Neuronal stem cell (in vitro differentiated cells): ENCODE data around the gene SYCP2L.
A peak's percentile ranks its signal among the peaks of the same experiment; 100 is the strongest.

Source experiments
- DNase-seq: peaks from one replicate; pipeline ENCODE4 v3.0.0-alpha.2; 2013; ENCODE audit warnings: low spot score
- H2AFZ ChIP-seq: one replicate; pipeline ENCODE4 v1.6.1; 2013; ENCODE audit warnings: mild to moderate bottlenecking, low read length, inconsistent platforms
- H2AK5ac ChIP-seq: 2 replicates; pipeline ENCODE4 v1.6.1; 2013; ENCODE audit warnings: low read depth, mild to moderate bottlenecking, inconsistent platforms, low read length, moderate library complexity, mixed read lengths
- H2BK120ac ChIP-seq: 2 replicates; pipeline ENCODE4 v1.6.1; 2013; ENCODE audit warnings: low read depth, mild to moderate bottlenecking, inconsistent platforms, low read length, moderate library complexity, mixed read lengths
- H2BK12ac ChIP-seq: one replicate; pipeline ENCODE4 v1.6.1; 2013; ENCODE audit warnings: low read length, inconsistent platforms
- H2BK15ac ChIP-seq: 2 replicates; pipeline ENCODE4 v1.6.1; 2013; ENCODE audit warnings: mild to moderate bottlenecking, low read length, inconsistent platforms, mixed read lengths
- H2BK5ac ChIP-seq: one replicate; pipeline ENCODE4 v1.6.1; 2013; ENCODE audit warnings: inconsistent platforms, mild to moderate bottlenecking, low read length, moderate library complexity
- H3K14ac ChIP-seq: one replicate; pipeline ENCODE4 v1.6.1; 2013; ENCODE audit warnings: low read length, inconsistent platforms
- H3K18ac ChIP-seq: 2 replicates; pipeline ENCODE4 v1.6.1; 2013; ENCODE audit warnings: low read length, inconsistent platforms
- H3K23ac ChIP-seq: 2 replicates; pipeline ENCODE4 v1.6.1; 2013; ENCODE audit warnings: low read depth, mild to moderate bottlenecking, mixed read lengths, low read length, inconsistent platforms; ENCODE audit not compliant: poor library complexity
- H3K27ac ChIP-seq: replicated peaks from 3 replicates; pipeline ENCODE4 v1.5.1; 2013; ENCODE audit warnings: low read length, inconsistent platforms
- H3K27me3 ChIP-seq, 3 experiments: 2 replicates each; pipeline ENCODE4 v1.6.1; 2013; ENCODE audit warnings: low read length in 3 of 3, mild to moderate bottlenecking in 2 of 3, inconsistent platforms in 1 of 3, low read depth in 1 of 3, mixed read lengths in 1 of 3, moderate library complexity in 1 of 3; ENCODE audit not compliant: control insufficient read depth in 3 of 3, insufficient read depth in 3 of 3
- H3K36me3 ChIP-seq, 2 donors: replicated peaks in 1 of 2; 2 replicates each; pipeline ENCODE4 v1.6.1; 2013; ENCODE audit warnings: low read length in 2 of 2; ENCODE audit not compliant: control insufficient read depth in 2 of 2, insufficient read depth in 2 of 2
- H3K4ac ChIP-seq: 2 replicates; pipeline ENCODE4 v1.6.1; 2013; ENCODE audit warnings: inconsistent platforms, mild to moderate bottlenecking, low read length, moderate library complexity
- H3K4me1 ChIP-seq, 2 donors: 1 replicate in 1 of 2; 2 replicates in 1 of 2; pipeline ENCODE4 v1.6.1; 2013; ENCODE audit warnings: low read length in 2 of 2, low read depth in 1 of 2; ENCODE audit not compliant: control insufficient read depth in 2 of 2, insufficient read depth in 1 of 2
- H3K4me2 ChIP-seq: one replicate; pipeline ENCODE4 v1.6.1; 2013; ENCODE audit warnings: mild to moderate bottlenecking, low read length, inconsistent platforms; ENCODE audit not compliant: insufficient read depth, poor library complexity, severe bottlenecking
- H3K4me3 ChIP-seq, 2 donors: 2 replicates each; pipeline ENCODE4 v1.5.1; 2013; ENCODE audit warnings: low read length in 2 of 2, mild to moderate bottlenecking in 2 of 2, inconsistent platforms in 1 of 2, moderate library complexity in 1 of 2
- H3K79me1 ChIP-seq: one replicate; pipeline ENCODE4 v1.6.1; 2013; ENCODE audit warnings: low read depth, mild to moderate bottlenecking, inconsistent platforms, low read length, moderate library complexity
- H3K9ac ChIP-seq: one replicate; pipeline ENCODE4 v1.6.1; 2013; ENCODE audit warnings: mild to moderate bottlenecking, low read depth, low read length, inconsistent platforms; ENCODE audit not compliant: poor library complexity
- H3K9me3 ChIP-seq, 2 donors: replicated peaks in 1 of 2; 2 replicates each; pipeline versions ENCODE3 to v1.6.1; 2013; ENCODE audit warnings: low read length in 2 of 2, mild to moderate bottlenecking in 2 of 2, inconsistent platforms in 1 of 2, low read depth in 1 of 2, mixed read lengths in 1 of 2, moderate library complexity in 1 of 2; ENCODE audit not compliant: control insufficient read depth in 2 of 2, insufficient read depth in 1 of 2
- H4K8ac ChIP-seq: one replicate; pipeline ENCODE4 v1.6.1; 2013; ENCODE audit warnings: low read depth, mild to moderate bottlenecking, inconsistent platforms, low read length, moderate library complexity
- H4K91ac ChIP-seq: one replicate; pipeline ENCODE4 v1.6.1; 2013; ENCODE audit warnings: low read length, low read depth, mild to moderate bottlenecking, inconsistent platforms; ENCODE audit not compliant: poor library complexity
- WGBS, 2 donors: extraction: QIAGEN DNeasy Blood & Tissue Kit; methylation state at CpG; one replicate each; pipeline ENCODE4 v1.1.7; 2013; ENCODE audit warnings: missing lambda C conversion rate in 2 of 2, mixed read lengths in 1 of 2; ENCODE audit not compliant: insufficient read length in 2 of 2, insufficient replicate concordance in 1 of 2; ENCODE audit errors: extremely low coverage in 2 of 2; 5-methylcytosine and 5-hydroxymethylcytosine counted together

SYCP2L gene

GRCh38 chr6:11007715-11008608 lies 121.1 kb downstream of the SYCP2L start:
- Histone ChIP-seq H3K9me3 (no peaks in the 10 kb centered on the region), H3K4me1 (peaks cover 0 to 7% of the 10 kb centered on the region in 2 donors), H2AFZ (no peak overlapping the region), H2AK5ac (no peak overlapping the region), H3K14ac (no peak overlapping the region), H3K4me2 (no peak overlapping the region), H3K4me3 (no peak overlapping the region), H3K79me1 (no peaks in the 10 kb centered on the region), H3K4ac (no peak overlapping the region), H3K23ac (no peak overlapping the region), H3K18ac (no peak overlapping the region), H2BK120ac (no peak overlapping the region), H2BK15ac (no peak overlapping the region), H2BK12ac (no peak overlapping the region), H3K9ac (no peak overlapping the region), H2BK5ac (no peak overlapping the region), H3K27ac (no peak overlapping the region), H3K36me3 (peaks cover 0 to 46% of the 10 kb centered on the region in 2 donors), H3K27me3 (no peaks in the 10 kb centered on the region), H4K8ac (no peak overlapping the region), H4K91ac (no peak overlapping the region)
- DNase-seq: no peak
- no CpG with 5 or more reads among the region's 10 CpGs for WGBS, 2 donors

- Histone ChIP-seq H3K18ac (no peak overlapping the region), H3K36me3 (peaks cover 0 to 42% of the 10 kb centered on the region in 2 donors), H4K8ac (no peak overlapping the region), H3K27ac (no peak overlapping the region), H2BK120ac (no peak overlapping the region), H2AFZ (no peak overlapping the region), H3K9ac (no peak overlapping the region), H2AK5ac (no peak overlapping the region), H2BK5ac (no peak overlapping the region), H2BK15ac (no peak overlapping the region), H3K79me1 (no peaks in the 10 kb centered on the region), H3K4me2 (no peak overlapping the region), H3K27me3 (no peaks in the 10 kb centered on the region), H3K4me1 (peaks cover 0 to 9% of the 10 kb centered on the region in 2 donors), H3K4me3 (no peak overlapping the region), H3K4ac (no peak overlapping the region), H3K14ac (no peak overlapping the region), H2BK12ac (no peak overlapping the region), H4K91ac (no peak overlapping the region), H3K9me3 (no peaks in the 10 kb centered on the region), H3K23ac (no peak overlapping the region)
- no peak for DNase-seq
- WGBS, 2 donors: no CpG with 5 or more reads among the region's 1 CpG
Measured at GRCh38 chr6:11008821-11009220, 122.0 kb downstream of the SYCP2L start.

- Histone ChIP-seq H3K4me1 (peaks cover 0 to 9% of the 10 kb centered on the region in 2 donors), H3K18ac (no peak overlapping the region), H3K79me1 (no peaks in the 10 kb centered on the region), H4K91ac (no peak overlapping the region), H3K23ac (no peak overlapping the region), H2AK5ac (no peak overlapping the region), H2BK5ac (peak overlapping the region; percentile 2), H3K27me3 (no peaks in the 10 kb centered on the region), H3K27ac (no peak overlapping the region), H4K8ac (no peak overlapping the region), H3K4me3 (no peak overlapping the region), H2BK12ac (no peak overlapping the region), H3K14ac (no peak overlapping the region), H3K36me3 (peaks cover 0 to 37% of the 10 kb centered on the region in 2 donors), H3K9ac (no peak overlapping the region), H3K4me2 (no peak overlapping the region), H2AFZ (no peak overlapping the region), H3K9me3 (no peaks in the 10 kb centered on the region), H3K4ac (no peak overlapping the region), H2BK120ac (no peak overlapping the region), H2BK15ac (no peak overlapping the region)
- DNase-seq: no peak
- WGBS, 2 donors: no CpG with 5 or more reads among the region's 6 CpGs
Measured at GRCh38 chr6:11009353-11009752, 122.5 kb downstream of the SYCP2L start.

GRCh38 chr6:11011787-11012234 lies 125.0 kb downstream of the SYCP2L start:
- WGBS, 2 donors: no CpG with 5 or more reads among the region's 8 CpGs
- H2AFZ ChIP-seq: no peak overlapping the region
- no peak overlapping the region for H3K4ac ChIP-seq
- H2BK5ac ChIP-seq: no peak overlapping the region
- H2BK15ac ChIP-seq: no peak overlapping the region
- no peaks in the 10 kb centered on the region for H3K27me3 ChIP-seq
- no peak overlapping the region for H3K23ac ChIP-seq
- no peak overlapping the region for H3K27ac ChIP-seq
- no peak overlapping the region for H4K8ac ChIP-seq
- peaks cover 0 to 7% of the 10 kb centered on the region in 2 donors for H3K4me1 ChIP-seq
- no peak overlapping the region for H3K4me2 ChIP-seq
- H3K79me1 ChIP-seq: no peaks in the 10 kb centered on the region
- no peak overlapping the region for H2BK120ac ChIP-seq
- no peak overlapping the region for H2AK5ac ChIP-seq
- H3K36me3 ChIP-seq: peaks cover 0 to 25% of the 10 kb centered on the region in 2 donors
- H2BK12ac ChIP-seq: no peak overlapping the region
- H3K18ac ChIP-seq: no peak overlapping the region
- H4K91ac ChIP-seq: no peak overlapping the region
- no peak overlapping the region for H3K9ac ChIP-seq
- peak overlapping the region in 1 of 2 donors; percentile 12 for H3K4me3 ChIP-seq
- no peaks in the 10 kb centered on the region for H3K9me3 ChIP-seq
- no peak overlapping the region for H3K14ac ChIP-seq
- DNase-seq: no peak
